Middle frontal gyrus (tissue), 1 donor: ENCODE measurements around the gene PROK1.
"Not testable (repeated sequence)": the region's sequence is repeated elsewhere in the genome, so short reads cannot be mapped to it uniquely, and the experiment has no call there.

ENCODE experiments used
- DNase-seq: peaks from one replicate; pipeline ENCODE4 v3.0.0-alpha.2; 2015; ENCODE audit warnings: low spot score; ENCODE audit errors: extremely low spot score

Gene PROK1, protein sequence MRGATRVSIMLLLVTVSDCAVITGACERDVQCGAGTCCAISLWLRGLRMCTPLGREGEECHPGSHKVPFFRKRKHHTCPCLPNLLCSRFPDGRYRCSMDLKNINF

DNA sequence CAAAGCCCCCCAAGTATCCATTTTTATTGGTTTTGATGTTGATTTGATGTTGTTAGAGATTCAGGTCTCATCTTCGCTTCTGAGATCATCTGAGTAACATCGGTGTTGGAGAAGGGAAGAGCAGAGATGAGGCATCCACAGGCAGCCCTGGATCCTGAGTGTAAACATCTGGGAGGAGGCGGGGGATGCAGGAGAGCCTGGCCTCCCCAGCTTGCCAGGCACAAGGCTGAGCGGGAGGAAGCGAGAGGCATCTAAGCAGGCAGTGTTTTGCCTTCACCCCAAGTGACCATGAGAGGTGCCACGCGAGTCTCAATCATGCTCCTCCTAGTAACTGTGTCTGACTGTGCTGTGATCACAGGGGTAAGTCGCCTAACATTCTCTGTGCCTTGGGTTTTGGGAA lies at the start of gene PROK1:
TSS of gene PROK1 (plus strand) at position 221 of the 400 bp plus-strand sequence. CDS start at position 289, 68 bp downstream.
- DNase-seq = no peak

DNA sequence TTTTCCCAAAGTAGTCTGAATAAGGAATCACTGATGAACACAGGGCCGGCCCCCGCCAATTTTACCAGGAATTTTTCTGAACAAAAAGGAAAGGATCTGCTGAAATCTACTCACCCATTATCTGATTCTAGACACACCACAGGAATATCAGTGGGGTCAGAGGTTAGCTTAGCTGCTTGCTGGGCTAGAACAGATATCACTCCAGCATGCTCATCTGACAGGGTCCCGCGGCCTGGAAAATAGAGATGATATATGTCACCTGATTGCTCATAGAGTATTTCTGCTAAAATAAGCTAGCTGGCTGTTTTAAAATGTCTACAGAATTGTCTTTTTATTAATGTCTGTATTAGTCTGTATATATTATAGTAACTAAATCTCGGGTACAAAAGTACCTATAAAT lies 47.1 kb upstream of the PROK1 start:
- no peak for DNase-seq

DNA sequence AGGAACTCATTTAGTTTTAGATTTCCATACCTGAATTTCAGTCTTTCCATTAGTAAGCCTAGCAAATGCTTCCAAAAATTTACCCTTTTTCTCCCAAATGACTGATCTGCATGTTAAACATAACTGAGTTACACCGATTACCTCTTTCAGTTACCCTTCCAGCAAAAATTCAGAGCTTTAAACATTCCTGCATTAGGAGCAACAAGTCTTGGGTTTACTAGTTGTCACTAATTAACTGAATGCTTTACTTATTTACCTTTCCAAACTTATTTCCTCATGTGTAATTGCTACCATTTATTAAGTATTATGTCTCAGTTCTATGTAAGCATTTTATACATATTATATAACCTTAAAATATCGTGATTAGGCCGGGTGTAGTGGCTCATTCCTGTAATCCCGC lies 46.5 kb upstream of the PROK1 start:
- no peak for DNase-seq

DNA sequence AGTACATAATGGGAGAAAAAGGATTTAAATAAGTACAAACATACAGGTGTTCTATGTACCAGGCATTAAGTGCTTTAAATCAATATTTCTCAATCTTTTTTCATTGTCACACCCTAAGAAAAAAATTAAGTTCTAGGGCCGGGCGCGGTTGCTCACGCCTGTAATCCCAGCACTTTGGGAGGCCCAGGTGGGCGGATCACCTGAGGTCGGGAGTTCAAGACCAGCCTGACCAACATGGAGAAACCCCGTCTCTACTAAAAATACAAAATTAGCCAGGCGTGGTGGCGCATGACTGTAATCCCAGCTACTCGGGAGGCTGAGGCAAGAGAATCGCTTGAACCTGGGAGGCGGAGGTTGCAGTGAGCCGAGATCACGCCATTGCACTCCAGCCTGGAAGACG lies 44.5 kb upstream of the PROK1 start:
- DNase-seq = not testable (repeated sequence)

DNA sequence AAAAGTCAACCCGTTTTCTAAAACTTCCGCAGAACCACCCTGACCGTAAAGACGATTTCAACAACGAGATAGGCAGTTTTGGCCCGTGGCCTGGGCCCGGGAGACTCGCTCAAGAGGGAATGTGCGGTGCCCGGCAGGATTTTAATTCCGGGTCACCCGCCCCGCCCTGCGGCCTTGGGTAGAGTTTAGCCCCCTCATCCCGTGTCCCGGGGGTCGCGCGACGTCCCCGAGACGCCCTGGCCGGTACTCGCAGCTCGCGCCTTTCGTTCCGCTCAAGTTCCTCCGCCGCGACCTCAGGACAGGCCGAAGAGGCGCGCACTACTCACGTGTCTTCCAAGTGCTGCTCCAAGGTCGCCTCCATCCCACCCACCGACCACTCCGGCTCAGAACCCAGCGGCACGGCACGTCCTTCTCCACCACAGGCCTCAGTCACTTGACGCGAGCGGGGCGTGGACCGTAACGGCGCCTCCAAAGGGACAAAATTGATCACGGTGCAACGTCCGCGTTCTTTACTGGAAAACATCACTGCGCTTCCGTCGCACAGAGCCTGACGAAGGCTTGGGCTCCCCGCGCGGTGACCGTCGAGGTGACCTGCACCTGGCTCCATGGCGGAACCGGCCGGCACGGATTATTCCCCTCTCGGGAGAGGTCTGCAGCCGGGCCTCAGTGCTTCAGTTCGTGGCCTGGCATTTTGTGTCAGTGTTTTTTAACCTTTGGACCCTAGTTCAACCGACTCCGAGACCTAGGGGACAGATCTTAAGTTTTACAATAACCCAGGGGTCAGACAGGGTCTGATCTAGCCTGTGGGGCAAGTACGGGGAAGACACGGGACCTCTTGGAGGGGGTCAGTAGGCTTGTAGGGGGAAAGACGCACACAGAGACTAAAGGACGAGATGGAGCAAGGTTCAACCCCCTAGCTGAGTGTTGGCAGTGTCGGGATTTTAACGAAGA lies 43.4 kb upstream of the PROK1 start, which contains the start of gene LAMTOR5:
TSS of gene LAMTOR5 (minus strand) at position 435 of the 951 bp plus-strand sequence. CDS start at position 361, 74 bp downstream.
- DNase-seq = peak; percentile 91

DNA sequence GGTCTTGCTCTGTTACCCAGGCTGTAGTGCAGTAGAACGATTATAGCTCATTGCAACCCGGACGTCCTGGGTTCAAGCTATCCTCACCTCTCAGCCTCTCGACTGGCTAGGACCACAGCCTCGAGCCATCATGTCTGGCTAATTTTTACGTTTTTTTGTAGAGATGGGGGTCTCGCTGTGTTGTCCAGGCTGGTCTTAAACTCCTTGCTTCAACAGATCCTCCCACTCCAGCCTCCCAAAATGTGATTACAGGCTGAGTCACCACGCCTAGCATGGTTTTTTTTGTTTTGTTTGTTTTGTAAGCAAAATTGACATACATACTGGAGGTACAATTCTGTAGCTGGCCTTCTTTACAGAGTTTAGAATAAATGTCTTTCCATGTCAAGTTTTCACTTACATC lies 42.5 kb upstream of the PROK1 start:
- no peak for DNase-seq

DNA sequence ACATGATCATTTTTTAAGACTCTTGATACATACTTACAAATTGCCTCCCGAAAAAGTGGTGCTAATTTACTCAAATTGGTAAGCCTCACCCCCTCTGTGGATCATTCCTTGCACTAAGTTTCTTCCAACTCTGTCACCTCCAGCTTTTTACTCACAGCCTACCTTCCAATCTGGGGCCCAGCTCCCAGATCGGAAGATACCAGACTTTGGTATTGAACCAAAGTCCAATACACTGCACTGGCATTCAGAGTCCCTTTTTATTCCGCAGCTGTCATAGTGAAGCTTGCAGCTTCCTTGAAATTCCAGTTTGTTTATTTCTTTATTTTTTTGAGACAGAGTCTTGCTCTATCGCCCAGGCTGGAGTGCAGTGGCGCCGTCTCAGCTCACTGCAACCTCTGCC lies 41.6 kb upstream of the PROK1 start:
- no peak for DNase-seq

DNA sequence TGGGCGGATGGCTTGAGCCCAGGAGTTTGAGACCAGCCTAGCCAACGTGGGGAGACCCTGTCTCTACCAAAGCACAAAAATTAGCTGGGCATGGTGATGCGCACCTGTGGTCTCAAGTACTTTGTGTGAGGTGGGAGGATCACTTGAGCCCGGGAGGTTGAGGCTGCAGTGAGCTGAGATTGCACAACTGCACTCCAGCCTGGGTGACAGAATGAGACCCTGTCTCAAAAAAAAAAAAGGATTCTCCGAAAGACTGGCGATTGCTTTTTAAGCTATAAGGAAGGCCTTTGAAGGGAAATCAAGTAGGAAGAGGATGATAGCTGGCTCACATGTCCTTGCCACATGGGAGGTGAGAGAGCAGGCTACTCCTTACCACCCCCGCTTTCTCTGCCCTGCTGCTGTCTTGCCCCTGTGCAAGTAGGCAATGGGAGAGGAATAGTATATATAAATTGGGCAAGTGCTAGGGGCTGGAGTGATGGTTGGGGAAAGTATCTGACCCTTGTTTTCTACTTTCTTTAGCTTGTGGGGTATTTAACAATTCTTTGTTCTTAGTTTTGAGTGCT lies 39.7 kb upstream of the PROK1 start:
- DNase-seq = no peak

DNA sequence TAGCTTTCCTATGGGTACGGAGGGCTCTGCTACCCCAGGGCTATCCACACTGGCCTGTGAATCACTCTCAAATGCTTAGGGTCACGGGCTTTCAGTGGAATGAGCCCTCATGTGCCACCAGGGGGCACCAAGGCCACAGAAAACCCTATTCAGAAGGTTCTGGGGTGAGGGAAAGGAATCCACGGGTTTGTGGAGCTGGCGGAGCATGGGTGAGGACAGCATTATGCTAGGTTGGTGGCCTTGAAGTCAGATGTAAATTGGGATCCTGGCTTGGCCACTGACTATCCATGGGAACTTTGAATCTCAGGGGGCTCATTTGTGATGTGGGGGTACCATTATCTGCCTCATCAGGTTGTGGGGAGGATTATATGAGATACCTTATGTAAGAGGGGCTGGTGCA lies 38.4 kb upstream of the PROK1 start:
- DNase-seq = peak; percentile 27

DNA sequence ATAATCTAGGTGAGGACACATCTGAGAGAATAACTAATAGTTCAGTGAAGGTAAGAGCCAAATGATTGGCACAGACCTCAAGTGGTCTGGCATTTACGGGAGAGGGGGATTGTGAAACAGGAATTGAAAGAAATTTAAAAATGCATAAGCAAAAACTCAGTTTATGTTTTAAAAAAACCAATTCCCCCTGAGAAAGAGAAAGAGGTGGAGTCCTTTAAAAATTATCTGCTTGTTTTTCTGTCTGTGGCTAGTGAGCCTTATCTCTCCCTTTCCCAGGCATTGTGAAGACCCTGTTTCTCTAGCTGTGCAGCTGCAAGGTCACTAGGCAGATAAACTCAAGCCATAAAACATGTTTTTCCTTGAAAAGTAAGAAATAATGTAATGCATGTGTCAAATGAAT lies 37.9 kb upstream of the PROK1 start:
- not testable (repeated sequence) for DNase-seq

DNA sequence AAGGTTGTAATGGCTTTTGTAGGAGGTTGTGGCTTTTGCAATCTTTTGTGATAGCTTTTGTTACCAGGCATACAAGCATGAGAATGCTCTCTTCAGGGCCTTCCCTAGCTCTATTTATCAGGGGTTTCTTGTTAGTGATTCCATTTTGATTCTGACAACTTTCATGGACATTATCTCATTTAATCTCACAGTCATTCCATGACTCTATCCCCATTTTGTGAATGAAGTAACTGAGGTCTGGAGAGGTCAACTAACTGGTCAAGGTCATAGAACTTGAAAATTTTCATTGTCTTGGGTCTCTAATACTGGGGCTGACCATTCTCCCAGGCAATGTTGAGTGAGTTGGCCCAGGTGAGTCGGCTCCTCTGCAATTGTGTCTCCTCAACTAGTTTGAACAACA lies 32.2 kb upstream of the PROK1 start:
- no peak for DNase-seq

DNA sequence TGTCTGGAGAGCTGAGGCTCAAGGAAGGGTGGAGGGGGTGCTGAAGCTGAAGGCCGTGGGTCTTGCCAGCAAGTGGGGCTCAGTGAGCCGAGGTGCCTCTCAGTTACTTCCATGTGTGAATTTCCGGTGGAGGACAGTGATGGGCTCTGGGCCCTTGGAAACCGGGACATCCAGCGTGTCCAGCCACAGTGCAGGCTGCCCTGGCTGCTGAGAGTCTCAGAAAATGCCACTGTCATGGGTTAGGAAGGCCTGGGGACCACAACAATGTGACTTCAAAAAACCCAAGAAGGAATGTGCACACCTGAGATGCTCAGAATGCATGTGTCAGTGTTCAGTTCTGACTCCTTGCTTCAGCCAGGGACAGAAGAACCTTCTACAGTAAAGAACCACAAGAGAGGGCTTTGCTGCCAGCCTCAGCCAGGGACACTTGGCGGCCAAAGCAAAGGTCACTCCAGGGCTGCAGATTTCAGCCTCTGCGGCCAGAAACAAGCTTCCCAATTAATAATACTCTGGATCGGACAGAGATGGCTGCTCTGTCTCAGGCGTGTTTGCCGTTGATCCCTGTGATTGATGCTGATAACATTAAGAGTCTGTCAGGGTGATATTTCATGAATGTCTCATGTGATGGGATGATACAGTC lies 30.8 kb upstream of the PROK1 start:
- DNase-seq = no peak

DNA sequence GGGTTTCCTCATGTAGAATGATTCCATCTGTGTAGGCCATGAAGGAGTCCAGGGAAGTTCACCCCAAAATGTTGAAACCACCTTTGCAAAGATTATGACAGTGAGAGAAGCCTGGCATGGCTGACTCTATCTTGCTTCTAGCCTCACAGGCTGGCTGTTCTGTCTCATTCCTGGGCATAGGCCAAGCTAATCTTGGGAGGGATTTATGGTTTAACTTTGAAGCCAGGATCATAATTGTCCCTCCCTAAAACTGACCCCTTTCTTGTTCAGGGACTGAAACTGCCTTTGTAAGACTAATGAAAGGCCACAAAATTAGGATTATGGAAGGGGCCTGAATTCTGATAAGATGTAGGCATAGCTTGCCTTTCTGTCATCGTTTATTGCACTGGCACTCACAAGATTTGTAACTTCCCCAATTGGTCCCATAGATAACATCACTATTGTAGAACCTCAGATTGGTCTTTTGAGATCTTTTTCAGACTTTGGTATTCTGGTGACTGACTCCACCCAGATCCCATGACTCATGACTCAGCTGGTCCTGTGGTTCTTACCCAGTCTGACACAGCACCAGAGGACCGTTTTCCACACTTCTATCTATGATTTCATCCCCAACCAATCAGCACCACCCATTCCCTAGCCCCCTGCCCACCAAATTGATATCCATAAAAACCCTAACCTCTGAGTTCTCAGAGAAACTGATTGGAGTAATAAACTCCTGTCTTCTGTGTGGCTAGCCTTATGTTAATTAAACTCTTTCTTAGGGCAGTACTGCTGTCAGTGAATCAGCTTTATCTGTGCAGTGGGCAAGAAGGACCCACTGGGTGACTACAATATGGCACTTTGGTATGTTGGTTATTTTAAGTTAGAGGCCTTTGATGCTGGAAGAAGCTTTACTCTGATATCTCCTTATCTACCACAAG lies 29.8 kb upstream of the PROK1 start:
- no peak for DNase-seq

DNA sequence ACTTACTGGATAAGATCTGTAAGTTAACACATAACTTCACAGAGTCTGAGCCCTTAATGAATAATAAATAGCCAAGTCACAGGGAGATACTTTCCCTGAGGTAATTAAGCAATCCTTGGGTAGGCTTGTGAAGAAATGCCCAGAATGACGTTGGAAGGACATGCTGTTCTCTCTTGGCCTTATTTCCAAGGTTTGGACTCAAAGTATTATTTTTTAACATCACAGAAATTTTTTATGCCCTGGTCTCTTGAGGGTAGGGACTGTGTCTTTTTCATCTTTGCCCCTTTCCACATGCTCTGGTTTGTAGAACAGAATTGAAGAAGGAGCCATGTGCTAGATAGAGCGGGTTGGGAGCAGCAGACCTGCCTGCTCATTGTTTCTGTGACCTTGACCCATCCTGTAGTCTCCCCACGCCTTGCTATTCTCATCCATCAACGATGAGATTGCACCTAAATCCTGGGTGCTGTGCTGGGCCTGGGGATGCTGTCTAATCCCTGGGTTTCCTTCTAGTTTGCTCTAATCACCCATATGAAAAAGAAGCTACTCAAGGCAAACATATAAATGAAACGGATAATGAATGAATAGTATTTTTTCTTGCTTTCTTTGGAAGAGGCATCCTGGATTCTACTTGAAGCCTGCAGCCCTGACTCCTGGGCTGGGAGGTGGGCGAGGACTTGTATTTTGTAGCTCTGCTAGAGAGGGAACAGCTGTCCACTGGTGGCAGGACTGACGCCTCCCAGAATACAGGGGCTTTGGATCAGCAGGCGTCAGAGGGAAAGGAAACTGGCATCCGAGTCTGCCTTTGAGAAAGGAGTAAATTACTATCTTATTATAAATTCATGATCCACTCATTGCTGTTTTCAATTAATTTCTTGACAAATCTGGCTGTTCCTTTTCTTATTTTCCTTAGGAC lies 26.0 kb upstream of the PROK1 start:
- no peak for DNase-seq

DNA sequence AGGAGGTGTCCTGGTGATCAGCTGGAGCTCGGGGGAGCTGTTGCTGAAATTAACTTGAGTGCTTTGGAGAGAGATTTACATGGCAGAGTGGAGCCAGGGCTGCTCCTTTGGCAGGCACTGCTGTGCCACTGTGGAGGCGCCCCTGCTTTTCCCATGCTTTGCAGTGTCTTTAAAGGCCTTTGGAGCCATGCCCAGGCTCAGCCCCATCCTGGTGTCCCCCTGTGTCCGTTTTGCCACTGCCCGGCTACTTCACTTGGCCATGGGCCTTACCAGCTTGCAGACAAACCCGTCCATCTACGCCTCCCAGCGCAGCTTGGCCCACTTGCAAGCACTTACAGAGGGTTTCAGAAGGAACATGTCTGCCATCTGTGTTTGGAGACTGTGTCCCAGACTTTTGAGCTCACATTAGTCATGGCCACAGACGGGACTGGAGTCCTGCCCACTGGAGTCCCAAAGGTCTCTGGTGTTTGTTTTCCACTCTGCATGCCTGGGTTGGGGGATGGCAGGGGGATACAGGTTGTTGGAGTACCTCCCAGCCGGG lies 25.3 kb upstream of the PROK1 start:
- DNase-seq = no peak

DNA sequence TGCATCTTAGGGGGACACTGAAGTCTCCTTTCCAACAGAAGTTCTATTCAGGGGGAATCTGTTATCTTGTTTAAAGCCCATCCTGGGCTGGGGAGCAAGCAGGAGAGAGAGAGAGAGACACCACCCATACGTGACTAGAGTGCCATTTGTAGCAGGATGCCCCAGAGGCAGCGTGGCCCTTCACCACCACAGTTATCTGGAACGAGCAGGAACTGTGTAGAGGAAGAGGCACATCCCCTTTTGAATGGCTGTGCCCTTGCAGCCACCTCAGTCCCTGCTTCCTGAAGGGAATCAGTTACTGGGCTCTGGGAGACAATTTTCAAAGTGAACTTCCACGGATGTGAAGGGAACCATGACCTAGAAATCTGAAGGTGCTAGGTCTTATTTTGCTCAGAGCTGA lies 24.1 kb upstream of the PROK1 start:
- DNase-seq = no peak

DNA sequence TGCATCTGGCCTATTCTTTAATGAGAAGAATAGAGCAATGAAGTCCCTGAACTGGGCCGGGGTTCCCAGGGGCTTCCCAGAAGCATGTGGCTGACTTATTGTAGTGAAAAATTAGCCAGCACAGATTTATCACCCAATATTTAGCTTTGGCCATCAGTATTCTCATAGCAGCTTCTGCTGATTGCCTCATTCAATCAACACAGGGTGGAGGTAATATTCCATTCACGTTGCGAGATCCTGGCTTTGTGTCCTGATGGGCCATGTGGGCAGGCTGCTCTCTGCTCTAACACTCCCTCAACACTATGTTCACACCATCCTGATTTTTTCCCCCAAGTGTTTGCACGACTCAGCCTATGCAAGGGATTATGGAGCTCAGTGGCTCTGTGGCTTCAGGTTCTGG lies 22.0 kb upstream of the PROK1 start:
- no peak for DNase-seq

DNA sequence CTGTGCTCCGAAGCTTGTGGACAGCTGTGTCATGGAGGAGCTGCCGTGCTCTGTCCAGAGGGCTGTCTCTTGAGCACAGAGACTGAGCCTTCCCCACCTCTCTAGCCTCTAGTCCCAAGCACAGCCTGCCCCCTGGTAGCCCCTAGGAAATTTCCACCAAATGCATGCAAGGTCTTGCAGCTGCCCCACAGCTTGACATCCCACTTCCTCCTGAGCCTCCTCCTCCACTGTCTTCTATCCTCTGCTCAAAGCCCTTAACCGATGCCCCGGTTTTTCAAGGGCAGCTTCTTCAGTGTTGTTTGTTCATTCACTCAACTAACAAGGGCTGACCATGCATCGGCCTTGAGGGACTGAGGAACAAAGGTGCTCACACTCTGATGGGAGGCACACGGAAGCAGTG lies 20.6 kb upstream of the PROK1 start:
- no peak for DNase-seq

DNA sequence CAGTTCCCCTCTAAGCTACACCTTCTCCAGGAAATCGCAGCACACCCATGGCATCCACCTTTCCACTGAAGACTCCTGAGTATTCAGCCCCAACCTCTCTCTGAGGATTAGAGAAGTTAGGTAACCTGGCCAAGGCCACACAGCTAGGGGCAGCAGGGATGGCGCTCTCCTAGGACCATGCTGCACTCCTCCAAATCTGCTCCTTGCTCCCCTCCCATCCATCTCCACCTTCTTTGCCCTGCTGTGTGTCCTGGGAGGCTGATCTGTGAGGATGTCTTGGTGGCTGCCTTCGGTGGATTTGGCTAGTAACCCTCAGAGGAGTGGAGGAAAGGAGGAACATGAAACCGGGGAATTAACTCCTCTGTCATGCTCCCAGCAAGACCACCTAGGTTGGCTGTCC lies 20.0 kb upstream of the PROK1 start:
- no peak for DNase-seq

DNA sequence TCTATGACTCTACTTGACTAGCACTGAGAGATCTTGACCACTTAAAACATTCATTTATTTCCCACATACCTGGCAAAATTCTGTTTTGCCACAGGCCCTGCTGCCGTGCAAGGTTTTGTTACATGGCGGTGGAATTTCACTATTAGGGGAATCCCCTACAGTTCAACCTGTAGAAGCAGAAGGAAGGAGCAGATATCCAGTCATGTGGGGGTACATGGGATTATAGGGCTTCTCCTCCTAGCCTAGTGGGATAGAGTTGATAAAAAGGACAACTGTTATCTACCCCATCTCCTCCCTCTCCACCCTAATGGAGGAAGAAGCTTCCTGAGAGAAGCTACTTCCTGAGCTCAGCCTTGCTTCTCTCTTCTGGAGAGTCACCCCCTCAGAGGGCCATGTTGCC lies 17.7 kb upstream of the PROK1 start:
- no peak for DNase-seq
